Measurements from ENCODE around the gene DIRAS1. TPM values are rescaled to one million over a fixed set of nuclear protein-coding genes. Genes with fewer than 3 reads are reported as not detected.

The DIRAS1 gene
- total and polyA plus RNA-seq, 2 donors (not counting 1 experiment from before 2014, with no cell fraction given) = 5.2 to 19.0 TPM

DNA sequence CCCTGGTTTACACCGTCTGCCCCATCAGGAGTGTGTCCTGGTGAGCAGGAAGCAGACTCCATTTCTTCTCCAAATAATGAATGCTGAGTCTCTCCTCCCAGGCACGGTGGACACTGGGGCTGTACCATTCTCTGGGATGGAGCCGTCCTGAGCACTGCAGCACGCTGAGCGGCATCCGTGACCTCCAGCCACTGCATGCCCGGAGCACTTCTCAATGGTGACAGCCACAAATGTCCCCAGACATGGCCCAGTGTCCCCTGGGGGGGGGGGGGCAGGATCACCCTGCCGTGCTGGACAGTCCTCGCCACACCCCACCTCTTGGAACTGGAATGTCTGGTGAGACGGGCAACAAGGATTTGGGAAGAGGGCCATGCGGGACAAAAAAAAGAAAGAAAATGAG is 56.1 kb downstream of the DIRAS1 start:
- Histone ChIP-seq H3K27ac (ENCODE audit: insufficient read depth, low read length) (no peak overlapping the region), H3K4me3 (replicated peaks in 1 of 4; ENCODE audit: control extremely low read depth in 1 of 4, insufficient read depth in 1 of 4, low read depth in 3 of 4, low read length in 4 of 4) (no peak overlapping the region), H4K20me1 (ENCODE audit: control insufficient read depth, extremely low read depth, insufficient read depth, low read length) (no peaks in the 10 kb centered on the region), H3K27me3 (ENCODE audit: control insufficient read depth, insufficient read depth, low read length) (no peaks in the 10 kb centered on the region), H3K79me2 (ENCODE audit: control insufficient read depth, insufficient read depth, low read length) (no peaks in the 10 kb centered on the region), H2AFZ (ENCODE audit: low read length) (no peak overlapping the region), H3K9me3 (ENCODE audit: control insufficient read depth, insufficient read depth, low read depth, low read length) (no peaks in the 10 kb centered on the region), H3K9ac (ENCODE audit: insufficient read depth, low read length) (no peak overlapping the region), H3K4me1 (ENCODE audit: control insufficient read depth, extremely low read depth, insufficient read depth, low read length) (no peaks in the 10 kb centered on the region), H3K4me2 (ENCODE audit: extremely low read depth, insufficient read depth, low read length) (no peak overlapping the region), H3K36me3 (ENCODE audit: control insufficient read depth, insufficient read depth, low read length) (no peaks in the 10 kb centered on the region)
- no peak for TF ChIP-seq EZH2 (IDR thresholded peaks at IDR 0.05; ENCODE audit: low read length, missing control alignments)
- TF ChIP-seq, protein P1, sequence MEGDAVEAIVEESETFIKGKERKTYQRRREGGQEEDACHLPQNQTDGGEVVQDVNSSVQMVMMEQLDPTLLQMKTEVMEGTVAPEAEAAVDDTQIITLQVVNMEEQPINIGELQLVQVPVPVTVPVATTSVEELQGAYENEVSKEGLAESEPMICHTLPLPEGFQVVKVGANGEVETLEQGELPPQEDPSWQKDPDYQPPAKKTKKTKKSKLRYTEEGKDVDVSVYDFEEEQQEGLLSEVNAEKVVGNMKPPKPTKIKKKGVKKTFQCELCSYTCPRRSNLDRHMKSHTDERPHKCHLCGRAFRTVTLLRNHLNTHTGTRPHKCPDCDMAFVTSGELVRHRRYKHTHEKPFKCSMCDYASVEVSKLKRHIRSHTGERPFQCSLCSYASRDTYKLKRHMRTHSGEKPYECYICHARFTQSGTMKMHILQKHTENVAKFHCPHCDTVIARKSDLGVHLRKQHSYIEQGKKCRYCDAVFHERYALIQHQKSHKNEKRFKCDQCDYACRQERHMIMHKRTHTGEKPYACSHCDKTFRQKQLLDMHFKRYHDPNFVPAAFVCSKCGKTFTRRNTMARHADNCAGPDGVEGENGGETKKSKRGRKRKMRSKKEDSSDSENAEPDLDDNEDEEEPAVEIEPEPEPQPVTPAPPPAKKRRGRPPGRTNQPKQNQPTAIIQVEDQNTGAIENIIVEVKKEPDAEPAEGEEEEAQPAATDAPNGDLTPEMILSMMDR (conservative IDR thresholded peaks at IDR 0.05 in 1 of 2, IDR thresholded peaks at IDR 0.05 in 1 of 2; ENCODE audit: low read depth in 1 of 2, low read length in 2 of 2) = no peak
- DNase-seq (ENCODE audit: low read depth in 2 of 2) = no peak

Other genes starting within 250 kb of the DIRAS1 start
- gene GADD45B, start 245.2 kb downstream of the DIRAS1 start, total RNA-seq = 16.4 and 32.5 TPM in 2 replicates
- 61.7 and 72.8 TPM in 2 replicates for gene GADD45B, start 245.2 kb downstream of the DIRAS1 start, polyA plus RNA-seq
- gene GNG7, start 18.7 kb downstream of the DIRAS1 start, total RNA-seq = 0.51 and 0.83 TPM in 2 replicates
- 0.27 and 0.32 TPM in 2 replicates for gene GNG7, start 18.7 kb downstream of the DIRAS1 start, polyA plus RNA-seq
- 27.7 and 28.2 TPM in 2 replicates for gene SLC39A3, start 18.6 kb upstream of the DIRAS1 start, total RNA-seq
- gene SLC39A3, start 18.6 kb upstream of the DIRAS1 start, polyA plus RNA-seq = 23.9 and 29.9 TPM in 2 replicates
- 24.1 and 26.8 TPM in 2 replicates for gene SGTA, start 61.9 kb upstream of the DIRAS1 start, total RNA-seq
- 33.4 and 56.0 TPM in 2 replicates for gene SGTA, start 61.9 kb upstream of the DIRAS1 start, polyA plus RNA-seq
- gene THOP1, start 64.1 kb upstream of the DIRAS1 start, total RNA-seq = 28.8 and 49.5 TPM in 2 replicates
- 23.6 and 48.1 TPM in 2 replicates for gene THOP1, start 64.1 kb upstream of the DIRAS1 start, polyA plus RNA-seq
- 4.9 and 5.8 TPM in 2 replicates for gene ZNF554, start 98.5 kb upstream of the DIRAS1 start, total RNA-seq
- gene ZNF554, start 98.5 kb upstream of the DIRAS1 start, polyA plus RNA-seq = 1.0 and 2.0 TPM in 2 replicates
- 4.6 and 5.9 TPM in 2 replicates for gene ZNF555, start 120.1 kb upstream of the DIRAS1 start, total RNA-seq
- gene ZNF555, start 120.1 kb upstream of the DIRAS1 start, polyA plus RNA-seq = 3.8 and 5.0 TPM in 2 replicates
- under 0.01 and 0.17 TPM in 2 replicates for gene ZNF556, start 146.0 kb upstream of the DIRAS1 start, total RNA-seq
- gene ZNF556, start 146.0 kb upstream of the DIRAS1 start, polyA plus RNA-seq = 0.02 and 0.09 TPM in 2 replicates
- 4.1 and 5.3 TPM in 2 replicates for gene ZNF57, start 179.6 kb upstream of the DIRAS1 start, total RNA-seq
- 2.2 and 2.8 TPM in 2 replicates for gene ZNF57, start 179.6 kb upstream of the DIRAS1 start, polyA plus RNA-seq
- gene ZNF77, start 223.6 kb upstream of the DIRAS1 start, total RNA-seq = 3.9 and 5.0 TPM in 2 replicates
- 3.3 and 4.0 TPM in 2 replicates for gene ZNF77, start 223.6 kb upstream of the DIRAS1 start, polyA plus RNA-seq

Measured in fibroblast of lung (primary cell).